GM19395 (cell line): Measurements from ENCODE around the gene RNF5.
"Not testable (repeated sequence)": the region's sequence is repeated elsewhere in the genome, so short reads cannot be mapped to it uniquely, and the experiment has no call there.

Experiments used
- ATAC-seq: cut with Tn5 transposase; IDR thresholded peaks from one replicate; pipeline ENCODE4 v1.9.1; 2021; ENCODE audit warnings: mild to moderate bottlenecking, moderate library complexity; ENCODE audit not compliant: unreplicated experiment

The RNF5 gene

DNA sequence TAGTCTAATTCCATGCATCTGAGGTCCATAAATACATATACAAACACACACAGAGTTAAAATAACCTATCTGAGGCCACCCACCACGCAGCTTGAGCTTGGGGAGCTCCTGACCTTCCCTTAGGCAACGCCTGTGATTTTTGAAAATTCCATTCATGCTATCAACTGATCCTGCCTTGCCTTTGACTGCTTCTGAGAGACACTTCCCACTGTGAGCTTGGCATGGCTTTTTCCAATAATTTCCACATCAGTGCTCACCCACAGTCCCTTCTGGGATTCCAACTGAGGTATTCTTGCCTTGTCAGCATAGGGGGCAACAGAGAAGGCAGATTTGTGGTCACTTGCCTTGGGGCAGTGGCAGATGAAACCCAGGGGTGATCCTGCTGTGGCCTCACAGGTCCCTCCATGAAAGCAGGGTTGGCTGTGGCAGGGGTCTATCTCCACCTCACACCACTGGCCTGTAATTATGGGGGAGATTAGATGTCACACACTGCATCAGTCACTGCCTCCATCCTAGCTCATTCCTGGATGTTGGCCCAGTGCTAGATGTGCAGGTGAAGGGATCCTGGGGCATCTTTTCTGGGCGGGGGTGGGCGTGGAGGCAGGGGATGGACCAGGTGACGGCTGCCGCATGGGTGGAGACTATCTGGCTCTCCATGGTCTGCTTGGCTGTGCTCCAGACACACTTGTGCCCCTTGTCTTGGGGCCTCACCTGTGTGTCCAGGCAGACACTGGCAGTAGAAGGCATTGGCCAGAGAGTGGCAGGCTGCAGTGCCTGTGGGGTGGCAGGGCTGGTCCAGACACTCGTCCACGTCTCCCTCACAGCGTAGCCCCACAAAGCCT, 25.4 kb downstream of the RNF5 start:
- no peak for ATAC-seq

DNA sequence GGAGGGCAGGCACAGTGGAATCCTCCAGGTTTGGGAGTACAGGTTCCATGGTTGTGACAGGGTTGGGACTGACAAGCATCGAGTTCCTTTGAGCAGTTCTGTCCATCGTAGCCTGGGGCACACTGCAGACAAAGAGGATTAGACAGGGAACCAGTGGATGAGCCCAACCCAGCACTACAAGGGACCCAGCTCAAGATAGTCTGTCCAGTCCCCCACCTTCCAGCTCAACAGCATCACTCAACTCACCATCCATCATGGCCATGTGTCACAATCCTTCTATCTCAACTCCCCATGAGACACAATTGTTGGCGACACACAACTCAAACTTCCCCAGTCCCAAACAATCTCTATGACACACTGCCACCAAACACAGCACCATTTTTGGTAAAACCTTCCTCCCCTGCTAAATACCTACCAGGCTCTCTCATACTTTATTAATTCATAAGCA, 26.1 kb downstream of the RNF5 start:
- no peak for ATAC-seq

DNA sequence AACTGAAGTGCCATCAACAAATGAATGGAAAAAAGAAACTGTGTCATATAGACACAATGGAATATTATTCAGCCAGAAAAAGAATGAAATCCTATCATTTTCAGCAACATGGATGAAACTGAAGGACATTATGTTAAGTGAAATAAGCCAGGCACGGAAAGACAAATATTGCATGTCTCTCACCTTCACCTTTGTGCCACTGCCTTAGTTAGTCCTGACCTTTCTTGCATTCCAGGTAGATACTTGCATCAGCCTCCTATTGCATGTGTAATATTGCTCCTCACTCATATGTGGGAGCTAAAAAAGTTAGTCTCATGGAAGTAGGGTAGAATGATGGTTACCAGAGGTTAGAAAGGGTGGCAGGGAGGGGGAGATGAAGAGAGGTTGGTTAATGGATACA, 30.8 kb downstream of the RNF5 start:
- ATAC-seq, result no peak

DNA sequence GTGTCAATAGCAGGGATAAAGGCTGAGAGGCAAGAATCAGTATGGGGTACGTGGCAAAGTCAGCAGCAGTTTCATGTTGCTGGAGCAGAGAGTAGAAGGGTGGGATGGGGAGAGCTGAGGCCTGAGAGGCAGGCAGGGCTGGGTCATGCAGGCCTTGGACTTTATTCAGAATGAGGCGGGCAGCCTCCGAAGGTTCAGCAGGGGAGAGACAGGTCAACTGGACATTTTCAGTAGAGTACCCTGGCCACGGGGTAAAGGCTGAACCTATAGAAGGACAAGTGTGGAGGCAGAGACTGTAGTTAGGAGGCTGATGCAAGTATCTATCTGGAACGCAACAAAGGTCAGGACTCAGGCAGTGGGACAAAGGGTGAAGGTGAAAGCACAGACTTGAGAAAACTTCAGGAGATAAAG, 32.0 kb downstream of the RNF5 start:
- no peak for ATAC-seq

DNA sequence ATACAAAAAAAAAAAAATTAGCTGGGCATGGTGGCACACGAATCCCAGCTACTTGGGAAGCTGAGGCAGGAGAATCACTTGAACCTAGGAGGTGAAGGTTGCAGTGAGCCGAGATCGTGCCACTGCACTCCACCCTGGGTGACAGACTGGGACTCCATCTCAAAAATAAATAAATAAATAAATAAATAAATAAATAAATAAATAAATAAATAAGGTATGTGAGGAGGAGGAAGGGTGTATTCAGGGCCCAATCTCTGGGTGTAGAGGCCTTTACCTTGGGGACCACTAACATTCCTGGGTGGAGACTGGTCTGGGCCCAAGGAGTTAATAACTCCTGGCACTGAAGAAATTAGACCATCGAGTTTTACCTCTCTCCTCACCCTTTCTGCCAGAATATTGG, 33.2 kb downstream of the RNF5 start:
- ATAC-seq, result not testable (repeated sequence)

DNA sequence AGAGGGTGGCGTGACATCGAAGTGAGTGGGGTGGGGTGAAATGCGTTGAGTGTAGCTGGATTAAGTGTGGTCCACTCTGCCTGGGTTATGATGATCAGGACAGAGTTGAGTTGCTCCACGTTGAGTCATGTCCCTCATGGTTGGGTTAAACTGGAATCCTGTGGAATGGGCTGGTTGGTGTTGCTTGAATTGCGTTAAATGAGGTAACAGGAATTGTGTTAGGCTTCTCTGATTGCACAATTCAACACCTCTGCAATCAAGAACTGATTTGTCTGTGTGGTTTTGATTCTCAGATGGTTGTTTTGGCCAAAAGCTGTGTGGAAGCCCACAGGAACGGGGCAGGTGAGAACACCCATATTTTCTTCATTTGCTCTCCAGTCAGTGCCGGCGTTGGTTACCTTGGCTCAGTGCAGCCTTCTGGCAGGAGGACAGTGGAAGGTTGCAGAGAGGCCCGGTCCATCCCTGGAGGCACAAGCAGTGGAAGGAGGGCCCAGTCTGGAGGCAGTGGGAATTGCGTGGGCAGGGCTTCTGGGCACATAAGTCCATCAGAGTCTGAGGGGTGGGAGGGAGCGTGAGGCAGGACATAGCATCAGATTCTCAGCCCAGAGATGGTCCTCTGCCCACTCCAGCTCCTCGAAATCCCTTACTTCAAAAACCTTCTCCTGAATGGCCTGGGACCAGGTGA, 34.0 kb downstream of the RNF5 start:
- ATAC-seq, result no peak

DNA sequence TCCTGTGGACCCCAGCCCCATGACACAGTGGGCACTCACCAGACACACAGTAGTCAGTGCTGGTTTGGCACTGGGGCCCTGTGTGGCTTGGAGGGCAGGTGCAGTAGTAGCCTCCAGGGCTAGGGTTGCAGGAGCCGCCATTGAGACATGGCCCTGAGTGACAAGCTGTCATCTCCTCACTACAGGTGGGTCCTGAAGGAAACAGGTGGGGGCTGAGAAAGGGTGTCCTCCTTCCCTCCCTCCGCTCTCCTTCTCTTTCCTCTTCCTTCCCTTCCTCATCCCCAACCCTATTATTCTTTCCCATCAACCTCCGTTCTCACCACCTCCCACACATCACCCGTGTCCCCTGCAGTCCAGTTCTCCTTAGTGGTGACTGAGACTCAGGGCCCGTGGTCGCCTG, 35.4 kb downstream of the RNF5 start:
- ATAC-seq, result no peak

DNA sequence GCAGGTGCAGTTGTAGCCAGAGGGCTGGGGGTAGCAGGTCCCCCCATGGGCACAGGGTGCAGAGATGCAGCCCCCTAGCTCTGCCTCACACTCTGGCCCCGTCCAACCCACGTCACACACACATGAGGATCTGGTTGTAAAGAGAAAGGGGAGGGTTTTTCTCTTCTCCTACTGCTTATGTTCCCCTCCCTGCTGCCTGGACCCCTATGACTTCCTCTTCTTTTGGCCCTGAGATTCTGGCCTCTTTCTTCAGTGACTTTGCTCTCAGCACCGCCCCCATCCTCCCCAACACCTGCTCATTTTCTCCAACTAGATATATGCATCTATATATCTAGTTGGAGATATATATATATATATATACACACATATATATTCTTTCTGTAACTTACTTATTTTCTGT, 35.9 kb downstream of the RNF5 start:
- no peak for ATAC-seq

DNA sequence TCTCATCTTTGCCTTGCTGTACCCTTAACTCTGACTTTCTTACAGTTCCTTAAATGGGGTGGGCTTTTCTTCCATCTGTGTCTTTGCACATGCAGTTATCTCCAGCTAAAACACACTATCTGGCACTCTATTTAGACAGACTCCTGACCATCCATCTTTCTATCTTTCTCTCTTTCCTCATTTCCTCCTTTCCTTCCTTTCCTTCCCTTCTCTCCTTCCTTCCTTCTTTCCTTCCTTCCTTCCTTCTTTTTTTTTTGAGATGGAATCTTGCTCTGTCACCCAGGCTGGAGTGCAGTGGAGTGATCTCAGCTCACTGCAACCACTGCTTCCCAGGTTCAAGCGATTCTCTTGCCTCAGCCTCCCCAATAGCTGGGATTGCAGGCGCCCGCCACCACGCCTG, 37.4 kb downstream of the RNF5 start:
- ATAC-seq, result no peak

DNA sequence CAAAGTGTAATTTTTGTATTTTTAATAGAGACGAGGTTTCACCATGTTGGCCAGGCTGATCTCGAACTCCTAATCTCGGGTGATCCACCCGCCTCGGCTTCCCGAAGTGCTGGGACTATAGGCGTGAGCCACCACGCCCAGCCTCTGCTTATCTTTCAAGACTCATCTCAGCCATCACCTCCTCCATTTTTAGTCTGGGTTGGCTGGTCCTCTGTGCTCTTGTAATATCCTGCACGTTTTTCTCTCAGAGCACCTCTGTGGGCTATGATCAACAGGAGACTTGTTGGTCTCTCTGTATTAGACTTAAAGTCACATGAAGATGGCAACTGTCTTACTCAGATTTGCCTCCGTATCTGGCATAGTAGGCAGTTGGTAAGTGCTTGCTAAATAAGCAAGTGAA, 38.1 kb downstream of the RNF5 start:
- ATAC-seq, result no peak

DNA sequence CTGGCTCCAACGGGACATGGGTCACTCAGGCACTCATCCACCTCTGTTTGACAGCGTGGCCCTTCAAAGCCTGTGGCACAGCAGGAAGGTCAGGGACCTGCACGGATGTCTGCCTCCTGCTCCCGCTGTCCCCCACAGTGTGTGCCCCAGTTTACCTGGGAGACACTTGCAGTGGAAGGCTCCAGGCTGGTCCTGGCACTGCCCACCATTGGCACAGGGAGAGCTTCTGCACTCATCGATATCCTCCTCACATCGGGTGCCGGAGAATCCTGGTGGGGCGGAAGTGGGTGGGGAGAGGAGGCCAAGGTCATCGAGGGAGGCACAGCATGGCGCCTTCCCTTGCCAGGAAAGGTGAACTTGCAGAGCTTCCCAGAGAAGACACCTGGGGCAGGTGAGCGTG, 38.8 kb downstream of the RNF5 start:
- ATAC-seq, result no peak

DNA sequence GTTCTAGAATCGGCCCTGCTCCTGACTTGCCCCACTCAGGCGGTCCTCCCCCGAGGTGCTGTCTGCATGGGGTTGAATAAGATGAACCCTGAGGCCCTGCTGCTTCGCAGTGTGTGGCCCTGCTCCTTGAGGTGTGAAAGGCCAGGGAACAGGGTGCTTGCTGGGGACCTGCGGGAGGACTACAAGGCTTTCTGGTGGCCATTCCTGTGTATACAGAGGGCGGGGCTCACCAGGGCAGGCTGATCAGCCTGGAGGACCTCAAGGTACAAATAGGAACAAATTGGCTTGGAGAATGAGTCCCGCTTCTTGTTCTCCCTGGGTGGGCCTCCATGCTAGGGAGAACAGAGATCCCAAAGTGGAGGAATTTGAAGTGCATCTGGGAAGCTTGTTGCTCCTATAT, 40.0 kb downstream of the RNF5 start:
- ATAC-seq, result no peak

DNA sequence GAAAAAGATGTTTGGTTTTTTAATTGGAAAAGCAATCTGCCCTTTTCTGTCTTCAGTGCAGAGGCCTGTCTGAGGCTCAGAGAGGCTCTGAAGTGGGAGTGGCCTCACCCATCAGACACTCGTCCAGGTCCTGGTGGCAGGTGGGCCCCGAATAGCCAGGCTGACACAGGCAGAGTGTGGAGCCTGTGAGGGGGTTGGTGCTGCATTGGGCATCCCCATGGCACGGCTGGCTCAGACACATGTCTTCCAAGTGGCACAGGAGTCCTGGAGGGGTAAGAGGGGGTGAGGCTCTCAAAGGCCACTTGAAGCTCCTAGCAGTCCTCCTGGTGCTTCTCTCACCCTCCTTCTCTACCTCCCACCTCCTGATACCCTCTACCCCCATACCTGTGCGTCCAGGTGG, 41.8 kb downstream of the RNF5 start:
- ATAC-seq, result no peak

DNA sequence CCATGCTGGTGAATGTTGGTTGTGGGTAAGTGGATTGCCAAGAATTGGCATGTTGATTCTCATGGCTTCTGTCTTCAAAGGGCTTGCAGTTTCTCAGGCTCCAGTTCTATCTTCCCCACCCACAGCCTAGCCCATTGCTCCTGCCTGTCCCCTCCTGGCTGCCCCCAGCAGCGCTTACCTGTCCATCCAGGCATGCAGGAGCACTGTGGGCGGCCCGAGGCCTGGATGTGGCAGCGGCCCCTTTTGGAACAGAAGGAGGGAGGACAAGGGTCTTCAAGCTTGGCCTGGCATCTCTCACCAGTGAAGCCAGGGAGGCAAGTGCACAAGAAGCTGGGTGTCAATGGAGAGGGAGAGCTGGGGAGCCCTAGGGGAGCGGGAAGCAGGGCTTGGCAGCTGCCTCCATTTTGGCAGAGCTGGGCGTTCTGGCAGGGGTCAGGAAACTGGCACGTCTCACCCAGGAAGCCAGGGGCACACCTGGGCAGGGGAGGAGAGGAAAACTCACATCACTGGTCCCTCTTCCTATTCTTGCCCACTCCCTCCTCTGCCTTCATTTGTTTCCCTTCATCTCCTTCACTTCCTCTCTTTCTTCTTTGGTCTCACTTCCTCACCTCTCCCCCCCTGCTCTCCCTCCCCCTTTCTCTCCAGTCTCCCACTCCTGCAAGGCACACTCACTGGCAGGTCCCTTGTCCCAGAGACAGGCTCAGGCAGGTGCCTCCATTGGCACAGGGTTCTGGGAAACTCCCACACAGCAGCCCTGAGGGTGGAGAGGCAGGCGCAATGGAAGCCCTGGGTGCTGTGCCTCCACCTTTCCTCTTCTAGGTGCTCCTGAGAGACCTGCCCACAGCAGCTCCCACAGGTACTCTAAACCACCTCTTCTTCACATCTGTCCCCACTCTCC, 44.4 kb downstream of the RNF5 start:
- ATAC-seq, result no peak

DNA sequence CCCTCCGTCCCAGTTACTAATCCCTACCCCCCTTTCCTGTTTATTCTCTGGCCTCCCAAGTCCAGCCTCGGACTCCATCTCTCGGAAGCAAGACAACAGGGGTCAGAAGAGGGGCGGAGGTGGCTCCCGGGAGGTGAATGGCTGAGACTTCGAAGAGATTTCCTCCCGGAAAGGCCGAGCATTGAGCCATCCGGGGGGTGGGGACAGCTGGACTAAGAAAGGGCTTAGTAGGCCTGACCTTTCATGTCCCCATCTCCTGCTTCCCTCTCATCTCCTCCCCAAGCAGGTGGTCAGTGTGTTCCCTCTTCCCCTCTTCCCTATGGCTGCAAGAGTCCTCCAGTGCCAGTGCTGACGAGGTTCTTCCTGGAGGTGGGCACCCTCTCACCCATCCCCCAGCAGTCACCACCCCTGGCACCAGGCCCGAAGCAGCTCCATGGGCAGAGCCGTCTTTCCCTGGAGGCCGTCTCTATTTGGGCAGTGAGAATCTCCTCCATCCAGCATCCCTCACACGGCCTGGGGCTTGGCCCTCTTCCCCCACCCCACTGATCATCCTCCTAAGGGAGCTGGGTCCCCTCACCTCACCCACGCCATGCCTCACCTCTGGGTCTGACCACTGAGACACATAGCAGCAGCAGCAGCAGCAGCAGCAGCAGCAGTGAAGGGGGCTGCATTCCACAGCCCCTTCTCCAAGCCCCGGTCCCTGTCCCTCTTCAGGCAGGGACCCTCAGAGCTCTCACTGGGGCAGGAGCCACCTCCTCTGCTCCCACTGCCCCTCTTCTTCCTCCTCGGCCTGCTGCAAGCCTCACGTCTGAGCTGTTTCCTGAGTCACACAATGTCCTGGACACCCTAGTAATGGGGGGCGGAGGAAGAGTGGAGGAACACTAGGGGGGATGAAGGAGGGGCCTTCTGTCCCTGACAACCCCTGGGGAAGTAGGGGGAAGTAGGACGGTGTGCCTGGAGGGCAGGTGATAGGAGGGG, 45.3 kb downstream of the RNF5 start, which contains the start of gene NOTCH4:
Gene NOTCH4 (minus strand): TSS at position 810 of the 978 bp plus-strand sequence. CDS start 139 bp downstream, at position 671.
- no peak for ATAC-seq

DNA sequence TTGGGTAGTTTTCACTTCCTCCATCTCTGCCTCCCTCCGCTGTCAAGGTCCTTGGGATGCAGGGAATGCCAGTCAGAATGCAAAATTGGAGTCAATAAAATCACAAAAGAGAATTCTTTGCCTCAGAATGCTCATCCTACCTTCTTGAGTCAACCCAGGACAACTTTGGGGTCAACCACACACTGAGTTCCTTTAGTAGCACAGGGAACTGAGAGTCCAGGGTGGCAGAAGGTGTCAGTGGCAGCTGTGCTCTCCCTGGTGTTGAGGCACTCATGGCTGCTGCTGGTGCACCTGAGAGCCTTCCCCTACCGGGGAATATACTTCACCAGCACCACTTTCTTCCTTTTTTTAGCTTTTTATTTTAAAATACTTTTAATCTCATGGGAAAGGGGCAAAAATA, 46.5 kb downstream of the RNF5 start:
- ATAC-seq, result no peak

DNA sequence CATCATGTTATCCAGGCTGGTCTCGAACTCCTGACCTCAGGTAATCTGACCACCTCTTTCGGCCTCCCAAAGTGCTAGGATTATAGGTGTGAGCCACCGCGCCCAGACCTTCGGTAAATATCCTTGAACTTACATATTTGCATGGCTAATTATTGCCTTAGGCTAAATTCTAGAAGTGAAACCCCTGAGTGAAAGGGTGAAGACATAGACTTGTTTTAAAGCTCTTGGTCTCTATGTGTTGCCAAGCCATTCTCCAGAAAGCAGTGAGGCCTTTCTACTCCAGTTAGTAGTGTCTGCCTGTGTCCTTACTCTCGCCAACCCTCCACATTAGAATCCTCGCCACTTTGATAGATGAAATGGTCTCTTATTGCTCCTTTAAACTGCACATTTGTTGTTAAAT, 48.2 kb downstream of the RNF5 start:
- no peak for ATAC-seq
